Measurements from ENCODE around the gene PPP6R2.

The PPP6R2 gene

DNA sequence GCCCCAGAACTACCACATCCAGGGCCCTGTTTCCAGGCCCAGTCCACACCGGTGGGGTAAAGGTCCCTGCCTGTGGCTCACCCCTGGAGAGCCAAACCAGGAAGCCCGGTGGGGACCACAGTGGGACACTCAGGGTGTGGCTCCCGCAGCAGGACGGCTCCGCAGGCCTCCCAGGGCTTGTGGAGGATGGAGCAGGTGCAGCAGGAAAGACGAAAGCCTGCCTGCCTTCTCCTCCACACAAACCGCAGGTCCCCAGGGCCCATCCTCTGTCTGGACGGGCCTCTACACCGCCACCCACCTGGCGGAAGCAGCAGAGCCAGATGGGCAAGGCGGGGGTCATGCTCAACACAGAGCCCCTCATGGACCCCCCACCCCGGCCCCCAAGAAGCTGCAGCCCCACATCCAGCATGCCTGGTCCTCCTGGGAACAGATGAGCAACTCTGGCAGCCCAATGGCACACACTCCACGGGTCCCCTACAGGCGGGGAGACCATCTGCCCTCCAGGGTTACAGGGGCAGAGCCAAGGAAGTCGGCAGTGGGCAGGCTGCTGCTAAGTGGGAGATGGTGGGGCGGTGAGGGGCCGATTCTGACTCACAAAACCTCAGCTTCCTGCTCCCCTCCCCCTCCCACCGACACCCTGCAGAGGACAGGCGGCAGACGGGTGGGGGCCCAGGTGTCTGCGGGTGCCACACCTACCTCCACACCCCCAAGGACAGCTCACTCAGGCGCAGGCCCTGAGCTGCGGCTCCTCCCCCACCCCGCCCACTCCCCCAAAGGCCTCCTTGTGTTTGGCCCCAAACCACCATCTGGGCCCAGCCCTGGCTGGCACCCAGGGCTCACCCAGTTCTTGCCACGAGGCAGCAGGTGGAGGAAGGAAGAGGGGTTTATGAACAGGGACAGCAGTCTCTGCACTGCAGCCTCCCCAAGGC, 126.5 kb downstream of the PPP6R2 start:
- peak; percentile 80 to 100 (median 95) for DNase-seq

DNA sequence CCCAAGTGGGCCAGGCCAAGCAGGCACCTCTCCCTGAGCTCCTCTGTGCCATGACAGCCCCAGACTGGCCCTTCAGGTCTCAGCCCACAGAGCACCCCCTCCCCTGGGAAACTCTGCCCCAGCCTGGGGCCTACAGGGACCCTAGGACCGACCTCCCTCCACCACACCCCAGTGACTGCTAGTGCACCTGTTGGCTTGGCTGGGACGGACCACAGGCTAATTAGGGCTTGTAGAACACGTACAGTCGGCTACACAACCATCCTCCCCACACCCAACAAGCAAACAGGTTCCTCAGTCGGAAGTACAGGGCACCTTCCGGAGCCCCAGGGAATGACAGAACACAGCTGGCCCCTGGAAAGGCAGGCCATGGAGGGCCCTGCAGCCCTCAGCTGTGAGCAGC, 127.4 kb downstream of the PPP6R2 start:
- peak in 1 of 5 experiments; percentile 29 for DNase-seq

DNA sequence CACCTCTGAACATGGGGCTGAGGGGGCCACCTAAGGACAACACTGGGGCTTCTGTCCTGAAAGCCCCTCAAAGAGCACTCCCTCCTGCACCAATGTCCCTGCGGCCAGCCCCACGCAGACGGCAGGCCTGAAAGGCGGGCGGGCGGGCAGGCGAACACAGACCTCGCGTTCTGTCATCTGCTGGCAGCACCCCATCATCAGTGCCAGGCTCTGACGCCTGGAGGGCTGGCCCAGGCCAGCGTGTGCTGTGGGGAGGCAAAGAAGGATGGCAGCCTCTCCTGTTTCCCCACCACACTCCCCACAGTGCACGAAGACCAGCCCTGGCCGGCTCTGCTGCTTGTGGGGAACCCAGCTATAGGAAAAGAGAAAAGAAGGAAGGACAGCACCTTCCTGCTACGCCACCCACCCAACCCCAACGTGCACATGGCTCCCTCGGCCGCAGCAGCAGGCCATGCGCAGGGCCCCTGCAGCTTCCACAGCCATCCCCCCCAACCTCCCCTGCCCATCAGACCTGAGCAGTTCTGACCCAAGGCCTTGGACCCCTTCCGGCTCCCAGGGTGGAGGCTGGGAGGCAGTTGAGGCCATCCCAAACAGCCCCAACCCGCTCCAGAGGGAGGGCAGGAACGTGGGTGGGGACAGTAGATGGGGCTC, 128.2 kb downstream of the PPP6R2 start:
- no peak for DNase-seq

DNA sequence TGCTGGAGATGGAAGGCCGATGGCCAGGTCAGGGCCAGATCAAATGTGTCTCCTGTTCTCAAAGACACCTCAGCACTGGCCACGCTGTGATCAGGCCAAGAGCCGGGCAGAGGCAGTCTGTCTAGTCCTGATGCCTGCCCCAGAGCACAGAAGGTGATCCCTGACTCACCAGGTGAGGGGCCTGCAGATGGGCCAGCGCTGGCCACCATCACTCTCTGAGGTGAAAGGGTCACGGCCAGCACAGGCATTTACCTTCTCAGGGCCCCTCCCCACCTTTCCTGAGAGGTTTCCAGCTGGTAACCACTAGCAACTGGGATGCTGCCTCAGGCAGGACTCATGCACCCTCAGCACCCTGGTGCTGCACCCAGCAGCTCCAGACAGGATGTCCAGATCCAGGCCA, 128.8 kb downstream of the PPP6R2 start:
- DNase-seq: no peak

DNA sequence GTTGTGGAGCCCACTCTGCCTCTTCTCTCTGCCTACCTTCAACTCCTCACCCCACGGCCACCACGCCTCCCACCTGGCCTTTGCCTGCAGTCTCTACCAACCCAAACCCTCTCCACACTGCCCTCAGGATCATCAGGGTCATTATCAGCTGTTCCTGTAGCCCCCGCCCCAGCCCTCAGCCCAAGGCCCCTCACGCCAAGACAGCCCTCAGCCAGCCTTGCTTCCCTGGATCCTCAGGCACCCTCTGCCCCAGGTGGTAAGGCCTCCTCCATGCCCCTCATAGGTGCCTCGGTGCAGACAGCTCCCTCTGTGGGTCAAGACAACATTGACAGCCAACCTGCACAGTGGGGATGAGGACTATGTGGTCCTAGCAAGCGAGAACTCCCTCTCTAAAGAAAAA, 130.0 kb downstream of the PPP6R2 start:
- DNase-seq: peak in 3 of 5 experiments; percentile 36 to 73 (median 40)

DNA sequence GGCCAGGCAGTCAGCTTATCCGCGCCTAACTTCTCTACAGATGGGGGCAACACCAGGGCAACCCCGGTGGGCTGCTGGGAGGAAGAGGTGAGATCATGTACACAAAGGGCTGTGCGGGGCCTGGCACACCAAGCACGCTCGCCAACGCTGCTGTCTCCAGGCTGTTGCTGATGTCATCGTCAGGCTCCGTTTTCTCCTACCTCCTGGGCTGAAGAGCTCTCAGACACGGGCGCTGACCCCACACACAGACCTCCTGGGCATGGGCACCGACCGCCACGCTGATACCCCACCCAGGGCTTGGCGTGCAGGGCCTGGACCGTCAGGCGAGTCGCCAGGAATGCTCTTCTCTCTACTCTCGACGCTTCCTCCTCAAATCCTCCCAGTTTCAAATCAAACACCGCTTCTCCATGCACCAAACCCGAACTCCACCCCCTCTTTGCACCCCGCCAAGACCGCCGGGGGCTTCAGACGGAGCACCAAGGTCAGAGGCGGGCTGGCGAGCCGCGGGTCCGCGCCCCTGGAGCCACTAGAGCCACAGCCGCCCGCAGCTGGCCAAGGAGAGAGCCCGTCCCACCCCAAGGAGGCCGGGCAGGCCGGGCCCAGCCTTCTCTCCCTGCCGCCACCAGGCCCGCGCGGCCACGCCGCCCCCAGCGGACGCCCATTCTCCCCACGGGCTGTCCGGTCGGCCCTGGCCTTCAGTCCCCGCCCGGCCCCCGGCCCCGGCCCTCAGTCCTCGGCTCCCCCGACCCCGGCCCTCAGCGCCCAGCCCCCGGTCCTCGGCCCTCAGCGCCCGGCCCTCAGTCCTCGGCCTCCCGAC, 130.9 kb downstream of the PPP6R2 start:
- DNase-seq: peak in 1 of 5 experiments; percentile 68

DNA sequence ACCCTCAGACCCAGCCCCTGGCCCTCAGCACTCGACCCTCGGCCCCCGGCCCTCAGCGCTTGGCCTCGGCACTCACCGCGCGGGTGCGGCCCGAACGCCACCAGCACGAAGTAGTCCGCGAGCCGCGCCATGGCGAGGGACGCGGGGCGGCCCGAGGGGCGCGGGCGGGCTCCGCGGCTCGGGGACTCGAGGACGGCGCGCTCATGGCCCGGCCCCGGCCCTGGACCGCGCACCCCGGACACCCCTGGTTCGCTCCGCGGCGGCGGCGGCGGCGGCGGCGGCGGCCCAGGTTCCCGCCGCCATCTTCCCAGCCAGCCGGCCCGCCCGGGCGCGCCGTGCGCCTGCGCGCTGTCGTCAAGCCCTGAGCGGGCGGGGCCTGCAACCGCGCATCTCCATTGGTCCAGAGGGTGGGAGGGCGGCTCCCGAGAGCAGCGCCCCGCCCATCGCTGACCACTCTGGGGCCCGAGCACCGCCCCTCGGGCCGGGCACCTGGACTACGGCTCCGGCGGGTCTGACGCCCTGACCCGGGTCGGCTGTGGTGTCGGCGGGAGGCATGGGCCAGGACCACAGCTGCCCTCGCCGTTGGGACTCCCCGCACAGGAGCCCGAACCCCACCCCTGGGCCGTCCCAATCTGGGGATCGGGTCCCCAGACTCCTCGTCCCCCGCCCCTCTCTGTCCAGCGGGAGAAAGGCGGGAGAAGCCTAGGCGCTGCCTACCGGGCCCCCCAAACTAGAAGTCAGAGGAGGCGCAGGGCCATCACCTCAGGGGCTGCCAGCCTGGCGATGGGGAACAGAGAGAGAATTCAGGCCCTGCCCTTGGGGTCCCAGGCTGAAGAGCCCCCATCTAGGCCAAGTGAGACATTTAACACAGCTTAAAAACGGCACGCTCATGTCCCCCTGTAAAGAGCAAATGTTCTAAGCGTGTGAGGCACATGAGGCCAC, 131.9 kb downstream of the PPP6R2 start, which contains the start of gene SBF1:
Gene SBF1, minus strand, starts transcription at position 326 of the 942 bp plus-strand sequence. Its CDS starts 195 bp downstream, at position 131.
- DNase-seq: peak; percentile 78 to 89 (median 81)

DNA sequence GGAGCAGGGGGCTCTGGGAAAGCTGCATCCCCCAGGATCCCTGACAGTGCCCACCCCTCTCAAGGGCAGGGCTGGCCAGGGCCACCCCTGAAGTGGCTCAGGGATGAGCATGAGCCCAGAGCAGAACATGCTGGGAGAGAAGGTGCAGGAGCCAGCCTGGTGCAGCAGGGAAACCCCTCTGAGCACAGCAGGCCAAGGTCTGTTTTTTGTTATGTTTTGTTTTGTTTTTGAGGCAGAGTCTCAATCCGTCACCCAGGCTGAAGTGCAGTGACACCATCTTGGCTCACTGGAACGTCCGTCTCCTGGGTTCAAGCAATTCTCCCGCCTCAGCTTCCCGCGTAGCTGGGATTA, 132.5 kb downstream of the PPP6R2 start:
- DNase-seq: no peak

DNA sequence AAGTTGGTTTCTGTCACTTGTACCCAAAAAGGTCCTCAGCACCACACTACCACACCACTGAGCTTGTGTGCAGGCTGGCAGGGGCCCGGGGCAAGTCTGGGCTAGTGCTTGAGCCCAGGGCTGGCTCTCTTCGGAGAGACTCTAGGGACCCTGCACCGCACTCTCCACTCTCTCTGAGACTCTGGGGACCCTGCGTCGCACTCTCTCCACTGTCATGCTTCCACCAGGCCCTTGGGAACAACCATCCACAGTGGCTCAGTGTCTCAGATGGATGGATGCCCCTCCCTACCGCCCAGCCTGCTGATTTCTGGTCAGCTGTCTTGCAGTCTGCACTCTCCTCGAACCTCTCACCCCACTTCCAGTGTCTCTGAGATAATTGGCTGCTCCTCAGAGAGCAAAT, 133.7 kb downstream of the PPP6R2 start:
- DNase-seq: no peak

DNA sequence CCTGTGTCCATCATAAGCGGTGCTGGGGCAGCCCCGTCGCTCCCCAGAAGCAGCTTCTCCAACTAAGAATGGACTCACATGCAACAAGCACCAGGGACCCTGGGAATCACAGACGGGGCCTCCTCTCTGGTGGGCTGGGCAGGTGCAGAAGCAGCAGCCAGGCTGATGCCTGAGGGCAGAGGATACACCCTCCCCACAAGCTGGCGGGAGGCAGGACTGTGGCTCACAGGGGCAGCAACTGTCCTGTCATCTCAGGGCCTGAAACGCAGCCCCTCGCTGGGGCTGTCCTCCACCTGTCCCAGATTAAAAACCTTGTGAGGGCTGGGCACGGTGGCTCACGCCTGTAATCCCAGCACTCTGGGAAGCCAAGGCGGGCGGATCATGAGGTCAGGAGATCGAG, 134.8 kb downstream of the PPP6R2 start:
- DNase-seq: no peak

DNA sequence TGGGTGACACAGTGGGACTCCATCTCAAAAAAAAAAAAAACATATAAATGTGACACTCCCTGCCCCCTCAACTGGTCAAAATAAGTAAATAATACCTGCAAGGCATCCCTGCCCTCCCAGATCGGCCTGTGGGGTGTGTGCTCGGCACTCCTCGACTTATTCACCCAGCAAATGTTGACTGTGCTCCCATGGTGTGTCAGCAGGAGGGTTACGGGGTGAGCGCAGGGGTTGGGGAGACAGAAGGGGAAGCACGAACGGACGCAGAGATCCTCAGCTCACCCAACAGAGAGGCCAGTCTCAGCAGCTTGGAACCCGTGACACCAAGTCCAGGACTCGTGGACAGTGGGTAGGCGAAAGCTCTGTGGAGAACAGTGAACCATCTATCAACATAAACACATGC, 136.6 kb downstream of the PPP6R2 start:
- DNase-seq: no peak

DNA sequence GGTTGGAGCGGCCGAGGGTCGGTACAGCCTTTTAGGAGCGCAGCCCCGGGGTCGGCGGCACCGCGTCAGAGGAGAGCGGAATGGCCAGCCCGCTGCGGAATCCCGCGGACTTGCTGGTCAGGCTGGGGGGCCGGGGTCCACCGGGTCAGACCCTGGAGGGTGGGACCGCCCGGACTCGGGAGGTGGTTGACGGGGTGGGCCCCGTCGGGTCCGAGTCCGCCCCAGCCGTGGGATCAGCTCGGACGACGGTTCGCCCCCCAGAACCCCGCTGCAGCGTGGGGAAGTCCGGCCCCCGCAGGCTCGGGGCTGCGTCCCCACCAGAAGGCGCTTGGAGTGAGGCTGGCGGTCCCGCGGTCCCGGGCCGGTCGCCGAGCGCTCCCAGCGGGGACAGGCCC, 137.9 kb downstream of the PPP6R2 start:
- DNase-seq: no peak

DNA sequence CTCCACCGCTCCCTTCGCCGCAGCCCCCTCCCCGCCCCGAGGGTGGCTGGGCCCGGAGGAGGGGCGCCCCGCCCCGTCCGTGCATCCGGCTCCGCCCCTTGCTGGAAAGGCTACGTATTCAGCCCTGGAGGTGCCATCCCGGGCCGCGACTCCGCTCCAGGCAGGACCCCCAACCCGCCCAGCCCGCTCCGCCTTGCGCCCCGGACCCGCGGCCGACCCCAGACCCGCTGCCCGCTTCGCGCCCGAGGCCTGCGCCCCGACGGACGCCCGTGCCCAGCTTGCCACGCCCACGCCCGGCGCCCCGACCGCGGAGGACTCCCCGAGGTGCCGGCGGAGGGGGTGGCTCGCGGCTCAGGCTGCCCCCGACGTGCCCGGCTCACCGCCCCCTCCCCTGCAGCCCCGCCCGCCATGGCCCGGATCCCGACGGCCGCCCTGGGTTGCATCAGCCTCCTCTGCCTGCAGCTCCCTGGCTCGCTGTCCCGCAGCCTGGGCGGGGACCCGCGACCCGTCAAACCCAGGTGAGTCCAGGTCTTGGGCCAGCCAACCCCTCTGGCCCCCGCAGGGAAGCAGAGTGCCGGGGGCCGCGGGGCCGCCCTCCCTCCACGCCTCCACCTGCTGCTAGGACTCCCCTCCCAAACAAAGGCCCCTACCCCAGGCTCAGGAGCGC, 138.4 kb downstream of the PPP6R2 start, which contains the start of gene ADM2:
Gene ADM2, plus strand, starts transcription at position 104 of the 667 bp plus-strand sequence. Its CDS starts 305 bp downstream, at position 409.
- peak; percentile 48 to 64 (median 55) for DNase-seq

DNA sequence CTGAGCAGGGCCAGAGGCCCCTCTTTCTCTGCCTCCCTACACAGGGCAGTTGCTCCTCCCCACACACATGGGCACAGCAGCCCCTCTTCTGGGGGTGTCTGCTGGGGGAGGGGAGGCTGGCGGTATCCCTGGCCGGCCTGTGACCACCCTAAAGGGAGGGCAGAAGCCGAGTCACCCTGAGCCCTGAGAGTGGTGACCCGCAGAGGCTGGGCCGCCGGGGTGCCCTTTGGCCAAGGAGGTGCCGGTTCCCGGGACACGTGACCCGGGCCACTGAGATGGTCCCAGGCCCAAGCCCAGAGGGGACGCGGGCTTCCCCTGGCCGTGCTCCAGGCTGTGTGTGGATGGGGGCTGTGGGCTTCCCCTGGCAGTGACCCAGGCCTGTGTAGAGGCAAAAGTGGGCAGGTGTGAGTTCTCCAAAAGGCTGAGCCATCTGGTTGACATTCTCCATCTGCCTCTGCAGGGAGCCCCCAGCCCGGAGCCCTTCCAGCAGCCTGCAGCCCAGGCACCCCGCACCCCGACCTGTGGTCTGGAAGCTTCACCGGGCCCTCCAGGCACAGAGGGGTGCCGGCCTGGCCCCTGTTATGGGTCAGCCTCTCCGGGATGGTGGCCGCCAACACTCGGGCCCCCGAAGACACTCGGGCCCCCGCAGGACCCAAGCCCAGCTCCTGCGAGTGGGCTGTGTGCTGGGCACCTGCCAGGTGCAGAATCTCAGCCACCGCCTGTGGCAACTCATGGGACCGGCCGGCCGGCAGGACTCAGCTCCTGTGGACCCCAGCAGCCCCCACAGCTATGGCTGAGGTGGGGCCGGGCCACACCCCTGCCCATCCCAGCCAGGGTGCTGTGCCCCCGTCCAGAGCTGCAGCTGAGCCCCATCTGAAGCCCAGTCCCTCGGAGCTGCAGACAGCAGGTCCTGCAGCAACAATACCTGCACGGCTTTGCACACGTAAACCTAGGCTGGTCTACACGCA, 139.3 kb downstream of the PPP6R2 start:
- no peak for DNase-seq

DNA sequence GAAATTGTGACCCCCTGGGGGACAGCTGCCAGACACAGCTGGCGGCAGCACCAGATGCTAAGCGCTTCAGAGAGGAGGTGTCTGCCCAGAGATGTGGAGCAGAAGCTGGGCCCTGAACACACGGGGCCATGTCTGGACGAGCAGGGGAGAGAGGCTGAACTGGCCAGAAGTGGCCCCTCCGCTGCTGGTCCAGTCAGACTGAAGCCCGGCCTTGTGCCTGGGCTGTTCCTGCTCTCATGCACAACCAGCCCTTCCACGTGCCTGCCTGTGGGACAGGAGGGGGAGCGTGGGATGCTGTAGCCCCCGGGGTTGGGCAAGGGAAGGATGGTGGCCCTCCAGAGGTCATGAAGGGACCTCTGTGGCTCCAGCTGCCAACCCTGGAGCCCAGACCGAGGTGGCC, 140.0 kb downstream of the PPP6R2 start:
- no peak for DNase-seq

DNA sequence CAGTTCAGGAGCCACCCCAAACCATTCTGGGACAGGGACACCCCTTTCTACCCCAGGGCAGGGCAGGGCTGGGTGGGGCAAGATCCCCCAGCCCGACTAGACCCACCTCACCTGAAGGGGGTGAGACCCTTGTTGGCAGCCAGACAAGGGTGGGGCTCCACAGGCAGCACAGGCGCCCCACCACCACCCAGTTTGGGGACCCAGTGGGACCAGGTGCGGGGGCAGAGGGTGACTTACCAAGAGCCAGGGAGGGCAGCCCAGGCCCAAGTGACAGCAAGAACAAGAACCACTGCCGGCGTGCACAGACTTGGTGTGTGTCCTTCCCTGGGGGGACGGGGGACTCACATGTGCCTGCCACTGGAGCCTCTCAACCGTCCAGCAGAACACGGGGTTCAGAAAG, 140.4 kb downstream of the PPP6R2 start:
- no peak for DNase-seq

DNA sequence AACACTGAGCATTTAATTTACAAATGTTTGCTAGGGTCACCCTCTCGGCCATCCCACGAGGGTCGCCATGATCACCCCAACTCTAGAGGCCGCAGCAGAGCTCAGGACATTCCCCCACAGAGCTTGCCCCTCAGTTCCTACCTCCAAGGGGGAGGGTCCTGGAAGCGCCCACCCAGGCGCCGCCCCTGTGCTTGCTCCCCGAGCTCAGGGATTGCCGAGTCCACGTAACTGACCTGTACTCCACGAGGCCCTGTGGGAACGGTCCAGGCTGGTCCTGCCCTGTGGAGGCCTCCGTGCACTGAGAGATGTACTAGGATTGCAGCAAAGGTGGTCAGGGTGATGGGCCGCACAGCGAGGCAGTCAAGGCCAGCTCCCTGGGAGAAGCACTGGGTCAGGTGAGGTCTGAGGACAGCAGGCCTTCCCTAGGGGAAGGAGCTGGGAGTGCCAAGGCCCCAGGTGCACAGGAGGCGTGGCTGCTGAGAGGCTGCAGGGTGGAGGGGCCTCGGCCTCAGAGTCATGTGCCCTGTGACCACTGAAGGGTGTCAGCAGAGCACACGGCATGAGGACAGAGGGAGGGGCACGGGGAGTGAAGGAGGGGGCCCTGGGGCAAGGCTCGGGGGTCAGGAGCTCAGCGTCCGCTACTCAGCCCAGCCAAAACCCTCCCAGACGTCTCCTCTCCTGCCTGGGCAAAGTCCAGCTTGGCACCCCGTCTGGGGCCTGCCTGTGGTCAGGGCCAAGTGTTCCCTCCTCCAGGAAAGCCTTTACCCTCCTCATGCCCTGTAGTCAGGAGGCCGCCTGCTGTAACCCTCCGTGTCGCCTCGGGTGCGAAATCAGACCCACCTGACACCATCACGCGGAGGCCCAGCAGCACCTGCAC, 141.1 kb downstream of the PPP6R2 start:
- DNase-seq: peak in 1 of 5 experiments; percentile 3

DNA sequence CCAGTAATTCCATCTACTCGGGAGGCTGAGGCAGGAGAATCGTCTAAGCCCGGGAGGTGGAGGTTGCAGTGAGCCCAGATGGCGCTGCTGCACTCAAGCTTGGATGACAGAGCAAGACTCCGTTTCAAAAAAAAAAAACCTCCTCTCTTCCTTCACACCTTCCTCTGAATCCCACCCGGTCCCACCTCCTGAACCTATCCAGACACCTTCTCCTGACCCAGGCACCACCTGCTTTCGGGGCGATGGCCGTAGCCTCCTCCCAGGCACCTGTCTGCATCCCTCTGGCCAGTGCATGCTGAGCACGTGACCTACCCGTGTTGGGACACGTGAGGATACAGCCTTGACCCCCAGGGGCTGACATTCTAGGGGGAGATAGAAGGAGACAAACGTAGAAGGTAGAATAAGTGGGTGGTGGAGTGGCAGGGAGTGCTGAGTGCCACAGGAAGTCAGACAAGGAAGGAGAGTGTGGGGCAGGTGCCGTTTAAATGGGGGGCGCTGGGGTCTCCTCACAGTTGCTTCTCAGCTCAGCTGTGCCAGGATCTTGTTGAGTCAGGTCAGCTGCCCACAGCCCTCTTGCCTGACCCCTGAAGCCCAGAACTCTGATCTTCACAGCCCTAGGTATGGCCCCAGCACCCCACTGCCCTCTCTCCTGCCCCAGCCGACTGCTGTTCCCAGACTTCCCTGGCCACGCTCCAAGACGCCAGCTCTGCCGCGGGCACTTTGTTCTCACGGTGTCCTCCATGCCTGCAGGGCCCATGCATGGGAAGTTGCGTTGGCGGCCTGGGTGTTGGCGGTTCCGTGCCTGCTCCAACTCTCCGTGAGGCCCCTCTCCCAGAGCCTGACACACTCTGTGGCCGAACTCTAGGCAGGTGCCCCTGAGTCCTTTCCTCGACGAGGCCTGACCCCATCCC, 142.3 kb downstream of the PPP6R2 start:
- DNase-seq: no peak
